Peyer's patch (tissue), 4 donors: ENCODE data around the gene PRPF40A. TPM values are rescaled to one million over a fixed set of nuclear protein-coding genes. Genes with fewer than 3 reads are reported as not detected.

Experiments
- DNase-seq, 3 donors: peaks; one replicate each; pipeline ENCODE4 v3.0.0-alpha.2; 2017 to 2019
- H3K27ac ChIP-seq, 4 donors: fragments of 200-600 bp; sonication (generic); one replicate each; pipeline ENCODE4 v1.5.1; 2016 to 2019
- H3K27me3 ChIP-seq, 2 donors: fragments of 200-600 bp; sonication (generic); one replicate each; pipeline ENCODE4 v1.5.1; 2019
- H3K36me3 ChIP-seq, 3 donors: fragments of 200-600 bp; sonication (generic); one replicate each; pipeline ENCODE4 v1.5.1; 2016 to 2019
- H3K4me1 ChIP-seq, 4 donors: fragments of 200-600 bp; sonication (generic); one replicate each; pipeline ENCODE4 v1.5.1; 2016 to 2019
- H3K4me3 ChIP-seq, 4 donors: fragments of 200-600 bp; sonication (generic); 1 replicate in 3 of 4; 2 replicates in 1 of 4; pipeline ENCODE4 v1.5.1; 2016 to 2019; ENCODE audit warnings: mild to moderate bottlenecking in 1 of 4
- H3K9me3 ChIP-seq, 4 donors: fragments of 200-600 bp; sonication (generic); one replicate each; pipeline ENCODE4 v1.5.1; 2016 to 2019; ENCODE audit warnings: mild to moderate bottlenecking in 1 of 4
- POLR2A ChIP-seq, 2 donors: fragments of 450-650 bp; IDR thresholded peaks; one replicate each; pipeline ENCODE4 v1.5.1; 2017; ENCODE audit warnings: antibody characterized with exemption in 2 of 2, mild to moderate bottlenecking in 2 of 2, moderate library complexity in 2 of 2
- total RNA-seq, 4 donors: library from RNA; depleted of rRNA; stranded (reverse); fragments of >200 nt; gene quantifications; one replicate each; pipeline ENCODE4 v1.1.0, GENCODE V29; 2016
- TF ChIP-seq, protein P1 (sequence below), 6 experiments: fragments of 450-650 bp in 4 of 6; fragments of 200-600 bp in 2 of 6; sonication (generic) in 1 of 6; IDR thresholded peaks; one replicate each; pipeline ENCODE4 v1.5.1; 2017 to 2019; ENCODE audit warnings: antibody characterized with exemption in 6 of 6, mild to moderate bottlenecking in 3 of 6, moderate library complexity in 1 of 6

PRPF40A gene
- total RNA-seq, 4 donors from 2014 or later = 86.6 to 112 (median 97.1) TPM

DNA sequence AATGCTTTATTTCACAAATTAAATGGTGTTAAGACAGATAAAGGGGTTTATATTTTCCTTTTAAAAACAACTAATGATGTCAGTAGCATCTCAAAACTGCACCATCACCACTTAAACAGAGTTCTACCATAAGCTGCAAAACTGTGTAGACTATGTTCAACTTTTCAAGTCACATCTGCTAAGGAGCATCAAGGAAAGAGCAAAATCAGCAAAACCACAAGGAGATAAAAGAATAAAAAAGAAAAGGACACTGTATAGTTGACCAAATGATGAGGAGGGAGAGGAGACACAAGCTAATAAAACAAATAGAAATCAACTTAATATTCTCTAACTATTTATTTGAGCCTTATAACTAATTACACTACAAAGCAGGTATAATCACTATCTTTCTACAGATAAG lies 33.9 kb downstream of the PRPF40A start:
- H3K9me3 ChIP-seq = no peaks in the 10 kb centered on the region
- H3K4me3 ChIP-seq = no peak overlapping the region
- no peak for TF ChIP-seq POLR2A (IDR thresholded peaks at IDR 0.05)
- TF ChIP-seq, protein P1, sequence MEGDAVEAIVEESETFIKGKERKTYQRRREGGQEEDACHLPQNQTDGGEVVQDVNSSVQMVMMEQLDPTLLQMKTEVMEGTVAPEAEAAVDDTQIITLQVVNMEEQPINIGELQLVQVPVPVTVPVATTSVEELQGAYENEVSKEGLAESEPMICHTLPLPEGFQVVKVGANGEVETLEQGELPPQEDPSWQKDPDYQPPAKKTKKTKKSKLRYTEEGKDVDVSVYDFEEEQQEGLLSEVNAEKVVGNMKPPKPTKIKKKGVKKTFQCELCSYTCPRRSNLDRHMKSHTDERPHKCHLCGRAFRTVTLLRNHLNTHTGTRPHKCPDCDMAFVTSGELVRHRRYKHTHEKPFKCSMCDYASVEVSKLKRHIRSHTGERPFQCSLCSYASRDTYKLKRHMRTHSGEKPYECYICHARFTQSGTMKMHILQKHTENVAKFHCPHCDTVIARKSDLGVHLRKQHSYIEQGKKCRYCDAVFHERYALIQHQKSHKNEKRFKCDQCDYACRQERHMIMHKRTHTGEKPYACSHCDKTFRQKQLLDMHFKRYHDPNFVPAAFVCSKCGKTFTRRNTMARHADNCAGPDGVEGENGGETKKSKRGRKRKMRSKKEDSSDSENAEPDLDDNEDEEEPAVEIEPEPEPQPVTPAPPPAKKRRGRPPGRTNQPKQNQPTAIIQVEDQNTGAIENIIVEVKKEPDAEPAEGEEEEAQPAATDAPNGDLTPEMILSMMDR (IDR thresholded peaks at IDR 0.05) = no peak
- DNase-seq = no peak
- H3K27ac ChIP-seq = no peak overlapping the region
- H3K36me3 ChIP-seq = peaks cover 0 to 30% (median 0%) of the 10 kb centered on the region in 3 donors
- H3K27me3 ChIP-seq = no peaks in the 10 kb centered on the region
- no peaks in the 10 kb centered on the region for H3K4me1 ChIP-seq

GRCh38 chr2:152682663-152683062 lies 34.6 kb downstream of the PRPF40A start:
- Histone ChIP-seq H3K36me3 (peaks cover 0 to 36% (median 0%) of the 10 kb centered on the region in 3 donors), H3K27ac (no peak overlapping the region), H3K4me3 (no peak overlapping the region), H3K9me3 (no peaks in the 10 kb centered on the region), H3K4me1 (no peaks in the 10 kb centered on the region), H3K27me3 (no peaks in the 10 kb centered on the region)
- no peak for DNase-seq
- TF ChIP-seq, protein P1 (IDR thresholded peaks at IDR 0.05) = no peak
- TF ChIP-seq POLR2A (IDR thresholded peaks at IDR 0.05) = no peak

GRCh38 chr2:152678808-152679207 lies 38.5 kb downstream of the PRPF40A start:
- Histone ChIP-seq H3K27ac (no peak overlapping the region), H3K36me3 (peaks cover 0 to 73% (median 0%) of the 10 kb centered on the region in 3 donors), H3K4me3 (no peak overlapping the region), H3K4me1 (no peaks in the 10 kb centered on the region), H3K27me3 (no peaks in the 10 kb centered on the region), H3K9me3 (no peaks in the 10 kb centered on the region)
- DNase-seq = no peak
- TF ChIP-seq, protein P1 (IDR thresholded peaks at IDR 0.05) = no peak
- TF ChIP-seq POLR2A (IDR thresholded peaks at IDR 0.05) = no peak

DNA sequence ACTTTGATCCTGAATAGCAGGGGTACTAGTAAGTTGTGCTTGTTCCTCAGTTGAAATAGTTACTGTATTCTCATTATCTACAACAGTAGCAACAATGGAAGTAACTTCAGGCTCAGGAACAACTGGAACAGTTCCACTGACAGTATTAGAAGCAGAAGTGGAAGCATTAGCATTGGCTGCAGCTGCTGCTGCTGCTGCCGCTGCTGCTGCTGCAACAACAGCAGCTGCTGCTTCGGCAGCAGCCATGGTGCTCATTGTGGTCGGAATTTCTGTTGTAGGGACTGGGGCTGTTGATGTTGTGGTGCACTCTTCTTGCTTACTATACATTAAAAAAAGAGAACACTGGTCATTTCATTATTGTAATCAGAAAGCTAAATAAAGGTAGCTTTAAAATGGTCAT lies 40.8 kb downstream of the PRPF40A start:
- H3K4me3 ChIP-seq = no peak overlapping the region
- no peak for TF ChIP-seq POLR2A (IDR thresholded peaks at IDR 0.05)
- TF ChIP-seq, protein P1 (IDR thresholded peaks at IDR 0.05) = no peak
- peaks cover 0 to 96% (median 0%) of the 10 kb centered on the region in 3 donors for H3K36me3 ChIP-seq
- no peaks in the 10 kb centered on the region for H3K9me3 ChIP-seq
- no peak overlapping the region for H3K27ac ChIP-seq
- H3K4me1 ChIP-seq = no peaks in the 10 kb centered on the region
- H3K27me3 ChIP-seq = no peaks in the 10 kb centered on the region
- DNase-seq = no peak

DNA sequence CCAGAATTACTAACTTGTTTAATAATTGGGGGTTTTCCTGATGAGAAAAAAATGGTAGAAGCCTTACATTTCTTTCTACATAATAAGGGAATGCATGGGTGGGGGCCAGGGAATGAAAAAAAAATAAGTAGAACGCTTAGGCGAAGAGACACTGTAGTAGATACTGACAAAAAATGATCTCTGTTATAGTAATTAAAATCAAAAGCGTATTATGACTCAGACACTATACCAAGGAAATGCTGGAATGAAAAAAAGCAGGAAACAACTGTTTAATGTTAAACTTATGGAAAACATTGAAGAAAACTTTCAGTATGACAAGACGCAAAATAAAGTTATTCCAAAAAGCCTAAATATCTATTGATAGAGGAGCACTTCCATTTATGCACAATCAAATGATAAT lies 42.9 kb downstream of the PRPF40A start:
- H3K27me3 ChIP-seq = no peaks in the 10 kb centered on the region
- peaks cover 0 to 97% (median 0%) of the 10 kb centered on the region in 3 donors for H3K36me3 ChIP-seq
- H3K4me3 ChIP-seq = no peak overlapping the region
- no peak for DNase-seq
- no peak overlapping the region for H3K27ac ChIP-seq
- TF ChIP-seq, protein P1 (IDR thresholded peaks at IDR 0.05) = no peak
- TF ChIP-seq POLR2A (IDR thresholded peaks at IDR 0.05) = no peak
- no peaks in the 10 kb centered on the region for H3K9me3 ChIP-seq
- H3K4me1 ChIP-seq = no peaks in the 10 kb centered on the region

GRCh38 chr2:152664725-152665124 lies 52.5 kb downstream of the PRPF40A start:
- no peak for DNase-seq
- no peaks in the 10 kb centered on the region for H3K27me3 ChIP-seq
- TF ChIP-seq POLR2A (IDR thresholded peaks at IDR 0.05) = no peak
- TF ChIP-seq, protein P1 (IDR thresholded peaks at IDR 0.05) = no peak
- no peak overlapping the region for H3K4me3 ChIP-seq
- H3K9me3 ChIP-seq = no peaks in the 10 kb centered on the region
- no peak overlapping the region for H3K27ac ChIP-seq
- H3K36me3 ChIP-seq = peaks cover 0 to 99% (median 0%) of the 10 kb centered on the region in 3 donors
- H3K4me1 ChIP-seq = no peaks in the 10 kb centered on the region
